ENCODE measurements around the gene TPTE.
"Not testable (repeated sequence)": the region's sequence is repeated elsewhere in the genome, so short reads cannot be mapped to it uniquely, and the experiment has no call there.

GRCh38 chr21:10649350-10650149 lies 128.2 kb downstream of the TPTE start:
- not testable (repeated sequence) for TF ChIP-seq CTCF (IDR thresholded peaks at IDR 0.05); ZFX (IDR thresholded peaks at IDR 0.05; ENCODE audit: borderline replicate concordance)
